ENCODE measurements around the gene ITGA7.

DNA sequence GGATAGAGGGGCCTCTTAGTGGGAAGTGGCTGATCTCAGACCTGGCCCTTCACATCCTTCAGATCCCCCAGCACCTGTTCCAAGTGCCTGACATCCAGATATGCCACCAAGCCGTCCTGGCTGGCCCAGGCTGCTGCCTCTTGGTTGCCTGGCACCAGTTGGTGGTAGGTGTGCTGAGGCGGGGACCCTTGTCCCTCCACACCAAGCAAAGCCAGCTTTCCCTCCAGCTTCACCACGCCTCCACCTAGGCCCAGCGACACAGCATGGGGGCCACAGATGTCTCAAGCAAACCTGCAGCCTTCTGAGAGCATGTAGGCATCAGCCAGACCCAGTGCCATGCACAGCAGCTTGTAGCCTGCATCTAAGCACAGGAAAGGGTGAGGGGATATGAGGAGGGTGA is 24.6 kb upstream of the ITGA7 start:
- no peak for TF ChIP-seq RBBP5 (IDR thresholded peaks at IDR 0.05; ENCODE audit: borderline replicate concordance, low read depth, low read length)
- TF ChIP-seq E2F6 (IDR thresholded peaks at IDR 0.05): no peak
- TF ChIP-seq MAFK (IDR thresholded peaks at IDR 0.05; ENCODE audit: low read depth, low read length): no peak
- no peak for TF ChIP-seq CTCF (IDR thresholded peaks at IDR 0.05; ENCODE audit: control extremely low read depth in 1 of 3, insufficient read depth in 1 of 3, low read depth in 1 of 3, low read length in 3 of 3)
